T-helper 2 cell (primary cell): ENCODE data around the gene LRRC8A.

Experiments used
- DNase-seq, 5 experiments: peaks; one replicate each; pipeline versions ENCODE4 v3.0.0 to v3.0.0-alpha.2; 2012 to 2022

The LRRC8A gene

GRCh38 chr9:128902351-128903078, 20.6 kb downstream of the LRRC8A start:
- DNase-seq = peak; percentile 61 to 96 (median 76)

- no peak for DNase-seq
Measured at GRCh38 chr9:128903079-128903461, 21.1 kb downstream of the LRRC8A start.

- DNase-seq = peak in 1 of 5 experiments; percentile 55
Measured at GRCh38 chr9:128903871-128904620, 22.1 kb downstream of the LRRC8A start.

GRCh38 chr9:128905964-128906363, 24.0 kb downstream of the LRRC8A start:
- DNase-seq = no peak

- no peak for DNase-seq
Measured at GRCh38 chr9:128906741-128907140, 24.8 kb downstream of the LRRC8A start.

GRCh38 chr9:128908372-128908771, 26.4 kb downstream of the LRRC8A start:
- DNase-seq = no peak

GRCh38 chr9:128909859-128910258, 27.9 kb downstream of the LRRC8A start:
- peak in 1 of 5 experiments; percentile 38 for DNase-seq

- DNase-seq = no peak
Measured at GRCh38 chr9:128910906-128911305, 29.0 kb downstream of the LRRC8A start.

- DNase-seq = no peak
Measured at GRCh38 chr9:128911529-128912035, 29.6 kb downstream of the LRRC8A start.

GRCh38 chr9:128912270-128912853, 30.4 kb downstream of the LRRC8A start:
- no peak for DNase-seq

- DNase-seq = no peak
Measured at GRCh38 chr9:128913048-128913900, 31.3 kb downstream of the LRRC8A start.

- no peak for DNase-seq
Measured at GRCh38 chr9:128913995-128914772, 32.3 kb downstream of the LRRC8A start.

GRCh38 chr9:128916204-128916603, 34.3 kb downstream of the LRRC8A start:
- DNase-seq = no peak

- DNase-seq = no peak
Measured at GRCh38 chr9:128916745-128917144, 34.8 kb downstream of the LRRC8A start.

GRCh38 chr9:128917151-128917849, 35.4 kb downstream of the LRRC8A start:
- DNase-seq = no peak

GRCh38 chr9:128918921-128919320, 37.0 kb downstream of the LRRC8A start:
- DNase-seq = no peak

- no peak for DNase-seq
Measured at GRCh38 chr9:128919402-128920089, 37.6 kb downstream of the LRRC8A start.

- DNase-seq = no peak
Measured at GRCh38 chr9:128920381-128921058, 38.6 kb downstream of the LRRC8A start, which contains the start of gene PHYHD1. Gene PHYHD1 (plus strand): TSS chr9:128920982. CDS start chr9:128922324, 1,342 bp downstream.

GRCh38 chr9:128921881-128922763, 40.2 kb downstream of the LRRC8A start:
- DNase-seq = no peak
